Stimulated activated naive CD4-positive, alpha-beta T cell treated with Interleukin-2 at 50 U/mL for 16 hours (primary cell): Measurements from ENCODE around the gene ZC3HAV1L.
"Not testable (repeated sequence)": the region's sequence is repeated elsewhere in the genome, so short reads cannot be mapped to it uniquely, and the experiment has no call there.

Source experiments
- DNase-seq: peaks from one replicate; lab custom pipeline; 2025; lab: John Stamatoyannopoulos, UW

The ZC3HAV1L gene, protein sequence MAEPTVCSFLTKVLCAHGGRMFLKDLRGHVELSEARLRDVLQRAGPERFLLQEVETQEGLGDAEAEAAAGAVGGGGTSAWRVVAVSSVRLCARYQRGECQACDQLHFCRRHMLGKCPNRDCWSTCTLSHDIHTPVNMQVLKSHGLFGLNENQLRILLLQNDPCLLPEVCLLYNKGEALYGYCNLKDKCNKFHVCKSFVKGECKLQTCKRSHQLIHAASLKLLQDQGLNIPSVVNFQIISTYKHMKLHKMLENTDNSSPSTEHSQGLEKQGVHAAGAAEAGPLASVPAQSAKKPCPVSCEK

DNA sequence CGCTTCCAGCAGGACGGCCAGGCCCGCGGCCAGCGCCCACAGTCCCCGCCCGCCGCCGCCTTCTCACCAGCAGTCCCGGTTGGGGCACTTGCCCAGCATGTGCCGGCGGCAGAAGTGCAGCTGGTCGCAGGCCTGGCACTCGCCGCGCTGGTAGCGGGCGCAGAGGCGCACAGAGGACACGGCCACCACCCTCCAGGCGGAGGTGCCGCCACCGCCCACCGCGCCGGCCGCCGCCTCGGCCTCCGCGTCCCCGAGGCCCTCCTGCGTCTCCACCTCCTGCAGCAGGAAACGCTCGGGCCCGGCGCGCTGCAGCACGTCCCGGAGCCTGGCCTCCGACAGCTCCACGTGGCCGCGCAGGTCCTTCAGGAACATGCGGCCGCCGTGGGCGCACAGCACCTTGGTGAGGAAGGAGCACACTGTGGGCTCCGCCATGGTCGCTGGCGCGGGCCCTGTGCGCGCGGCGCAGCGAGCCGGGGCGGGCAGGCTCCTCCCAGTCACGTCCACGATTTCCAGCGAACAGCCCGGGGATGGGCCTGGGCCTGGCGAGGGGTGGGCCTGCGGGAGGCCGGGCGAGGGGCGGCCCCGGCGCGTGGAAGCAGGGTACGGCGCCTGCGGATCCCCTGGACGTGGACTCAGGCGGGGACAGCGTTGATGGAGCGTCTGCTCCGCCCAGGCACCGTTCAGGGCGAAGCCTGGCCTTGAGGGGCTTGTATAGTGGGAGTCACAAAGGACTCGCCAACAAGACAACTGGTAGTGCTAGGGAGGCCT lies at the start of gene ZC3HAV1L:
Gene ZC3HAV1L, minus strand, starts transcription at position 457 of the 768 bp plus-strand sequence. Its CDS starts 25 bp downstream, at position 432.
- DNase-seq: peak; percentile 42

DNA sequence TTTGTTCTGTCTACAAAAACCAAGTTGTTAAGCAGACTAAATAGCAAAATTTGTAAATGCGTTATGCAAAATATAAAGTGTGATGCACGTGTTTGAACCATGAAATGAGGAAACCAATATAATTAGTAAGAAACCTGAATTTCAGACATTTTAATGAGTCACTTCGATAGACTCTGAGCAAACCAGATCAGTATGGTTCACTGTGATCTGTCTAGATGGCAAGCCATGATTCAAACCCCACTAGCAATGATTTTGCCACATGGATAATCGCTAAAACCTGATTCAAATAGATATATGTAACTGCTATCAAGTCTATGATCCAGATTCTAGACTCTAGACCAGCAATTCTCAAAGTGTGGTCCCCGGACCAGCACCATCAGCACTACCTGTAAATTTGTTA lies 48.9 kb upstream of the ZC3HAV1L start:
- no peak for DNase-seq

DNA sequence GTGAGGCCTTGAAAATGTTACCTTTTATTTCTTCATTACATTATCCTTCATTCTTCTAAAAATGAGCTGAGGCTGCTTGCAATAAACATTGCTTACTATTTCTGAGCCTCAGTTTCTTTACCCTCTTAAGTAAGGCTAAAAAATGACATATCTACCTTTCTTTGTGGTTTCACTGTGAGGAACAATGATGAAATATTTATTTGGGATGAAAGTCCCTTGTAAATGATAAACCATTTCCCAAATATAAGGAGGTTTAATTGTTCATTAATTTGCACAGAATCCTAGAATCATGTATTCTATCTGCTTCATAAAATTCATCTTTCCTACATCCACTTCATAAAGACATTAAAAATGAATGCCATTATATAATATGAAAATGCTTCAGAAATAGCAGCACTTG lies 45.7 kb upstream of the ZC3HAV1L start:
- no peak for DNase-seq

DNA sequence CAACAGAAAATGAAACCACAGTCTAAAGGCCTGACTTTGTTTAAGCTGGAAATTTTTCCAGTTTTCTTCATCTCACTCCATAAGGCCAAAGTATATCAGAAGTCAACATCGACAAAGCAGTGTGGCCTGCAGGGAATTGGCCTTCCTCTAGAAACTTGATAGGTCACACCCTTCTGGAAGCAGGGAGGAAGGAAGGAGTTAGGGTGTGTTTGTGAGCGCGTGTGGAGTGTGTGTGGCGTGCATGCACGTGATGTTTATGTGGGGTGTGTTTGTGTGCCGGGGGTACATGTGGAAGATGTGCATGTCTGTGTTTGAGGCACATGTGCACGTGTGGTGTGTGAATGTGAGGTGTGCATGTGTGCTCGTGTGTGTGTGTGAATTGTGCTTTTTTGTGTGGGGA lies 45.1 kb upstream of the ZC3HAV1L start:
- no peak for DNase-seq

DNA sequence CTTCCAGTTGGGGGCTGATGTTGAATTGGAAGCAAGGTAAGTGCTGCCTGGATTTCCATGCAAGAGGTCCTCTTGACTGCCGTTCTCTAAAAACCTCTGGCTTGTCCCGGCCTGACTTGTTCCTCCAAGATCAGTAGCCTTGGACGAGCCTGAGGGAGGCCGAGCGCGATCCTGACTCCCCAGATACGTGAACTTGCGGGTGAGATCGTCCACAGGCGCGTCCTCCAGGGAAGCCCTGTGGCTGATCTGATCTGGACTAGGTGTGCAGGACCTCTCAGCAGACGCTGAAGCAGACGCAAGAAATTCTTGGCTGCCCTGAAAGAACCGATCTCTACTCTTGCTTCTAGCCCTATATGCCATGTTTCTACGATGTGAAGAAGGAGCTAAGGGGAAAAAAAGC lies 44.0 kb upstream of the ZC3HAV1L start:
- DNase-seq: no peak

DNA sequence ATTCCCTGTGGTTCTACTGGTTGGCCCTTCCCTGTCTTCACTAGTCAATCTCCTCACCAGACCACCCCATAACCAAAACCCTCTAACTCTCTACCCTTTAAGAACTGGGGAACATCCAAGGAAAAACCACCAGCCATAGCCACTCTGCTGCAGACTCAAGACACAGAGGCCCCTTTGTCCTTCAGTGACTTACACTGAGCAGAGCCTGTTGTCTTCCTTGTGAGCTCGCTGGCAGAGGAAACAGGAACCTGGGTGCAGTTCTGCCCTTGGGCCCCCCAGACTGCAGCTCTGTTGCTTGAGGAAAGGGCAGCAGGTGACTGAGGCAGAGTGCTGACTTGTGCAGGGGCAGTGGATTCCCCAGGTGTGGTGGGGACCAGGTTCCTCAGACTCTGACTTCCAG lies 43.1 kb upstream of the ZC3HAV1L start:
- no peak for DNase-seq

DNA sequence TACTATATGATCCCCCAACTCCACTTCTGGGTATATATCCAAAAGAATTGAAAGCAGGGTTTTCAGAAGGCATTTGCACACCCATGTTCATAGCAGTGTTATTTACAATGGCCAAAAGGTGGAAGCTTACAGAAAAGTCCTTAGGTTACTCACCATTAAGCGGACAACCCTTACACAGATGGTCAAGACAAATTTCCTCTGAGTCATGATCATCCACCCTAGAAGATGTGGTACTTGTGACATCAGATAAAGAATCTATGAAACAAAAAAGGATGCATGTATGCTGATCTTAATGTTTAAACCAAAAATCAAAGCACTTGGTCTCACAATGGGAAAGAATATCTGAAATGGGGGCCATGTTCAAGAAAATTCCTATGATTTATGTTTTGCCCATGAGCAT lies 42.6 kb upstream of the ZC3HAV1L start:
- DNase-seq: no peak

DNA sequence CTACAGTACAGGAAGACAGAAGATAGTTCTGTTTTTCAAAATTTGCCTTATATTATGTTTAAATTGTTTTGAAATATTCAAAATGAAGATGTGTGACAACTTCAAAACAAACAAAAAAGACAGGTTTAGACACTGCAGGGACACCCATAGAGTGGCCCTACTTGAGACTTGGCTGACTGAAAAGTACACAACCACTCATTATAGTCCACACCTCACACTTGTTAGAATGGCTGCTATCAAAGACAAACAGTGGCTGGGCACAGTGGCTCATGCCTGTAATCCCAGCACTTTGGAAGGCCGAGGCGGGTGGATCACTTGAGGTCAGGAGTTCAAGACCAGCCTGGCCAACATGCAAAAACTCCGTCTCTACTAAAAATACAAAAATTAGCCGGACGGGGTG lies 41.9 kb upstream of the ZC3HAV1L start:
- not testable (repeated sequence) for DNase-seq

DNA sequence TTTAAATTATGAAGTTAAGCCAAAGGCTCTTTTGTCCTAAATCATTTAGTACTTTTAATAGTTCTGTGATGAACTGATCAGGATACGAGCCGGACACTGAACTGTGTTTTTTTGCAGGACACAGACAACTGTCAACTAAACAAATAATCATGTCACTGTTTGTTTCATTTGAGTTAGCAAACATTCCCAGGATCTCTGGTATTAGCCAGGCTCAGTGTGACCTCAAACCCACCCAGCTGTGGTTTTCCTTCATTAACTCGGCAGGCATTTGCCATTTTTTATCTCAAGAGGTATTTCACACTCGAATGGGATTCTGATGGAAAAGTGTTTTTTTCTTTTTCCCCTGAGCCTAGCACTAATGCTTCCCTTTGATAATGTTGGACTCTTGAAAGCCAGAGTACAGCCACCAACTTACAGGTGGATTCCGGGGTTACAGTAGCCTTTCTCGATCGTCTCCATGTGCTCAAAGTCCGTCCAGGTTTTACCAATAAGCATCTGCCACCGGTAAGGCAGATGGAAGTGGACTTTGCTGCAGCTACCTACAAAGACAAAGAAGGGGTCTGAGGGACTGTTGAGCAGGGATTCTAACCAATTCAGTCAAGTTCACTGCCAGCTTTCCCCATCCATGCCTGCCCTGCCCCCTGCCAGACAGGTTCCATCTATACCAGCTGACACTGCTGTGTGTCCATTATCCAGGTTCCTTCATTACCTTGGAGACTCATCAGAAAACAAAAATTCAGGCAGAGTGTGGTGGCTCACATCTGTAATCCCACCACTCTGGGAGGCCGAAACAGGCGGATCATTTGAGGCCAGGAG lies 40.2 kb upstream of the ZC3HAV1L start:
- no peak for DNase-seq

DNA sequence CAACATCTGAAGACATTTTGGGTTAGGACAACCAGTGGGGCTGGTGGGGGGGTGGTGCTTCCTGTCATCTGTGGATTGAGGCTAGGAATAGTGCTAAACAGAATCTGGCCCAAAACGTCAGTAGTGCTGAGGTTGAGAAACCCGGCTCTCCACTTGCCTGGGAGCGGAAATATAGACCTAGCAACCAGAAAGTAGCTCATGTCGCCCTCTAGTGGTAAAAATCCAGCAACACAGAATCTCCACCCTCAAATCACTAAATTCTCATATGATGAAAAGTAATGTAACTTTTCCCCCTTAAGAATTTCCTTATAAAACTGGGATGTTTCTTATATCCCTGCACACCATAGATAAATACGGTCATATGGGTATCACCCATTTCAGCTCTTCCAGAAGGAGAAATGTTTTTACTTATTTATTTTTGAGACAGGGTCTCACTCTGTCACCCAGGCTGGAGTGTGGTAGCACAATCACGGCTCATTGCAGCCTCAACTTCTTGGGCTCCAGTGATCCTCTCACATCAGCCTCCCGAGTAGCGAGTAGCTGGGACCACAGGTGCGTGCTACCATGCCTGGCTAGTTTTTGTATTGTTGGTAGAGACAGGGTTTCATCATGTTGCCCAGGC lies 39.3 kb upstream of the ZC3HAV1L start:
- DNase-seq: peak; percentile 44

DNA sequence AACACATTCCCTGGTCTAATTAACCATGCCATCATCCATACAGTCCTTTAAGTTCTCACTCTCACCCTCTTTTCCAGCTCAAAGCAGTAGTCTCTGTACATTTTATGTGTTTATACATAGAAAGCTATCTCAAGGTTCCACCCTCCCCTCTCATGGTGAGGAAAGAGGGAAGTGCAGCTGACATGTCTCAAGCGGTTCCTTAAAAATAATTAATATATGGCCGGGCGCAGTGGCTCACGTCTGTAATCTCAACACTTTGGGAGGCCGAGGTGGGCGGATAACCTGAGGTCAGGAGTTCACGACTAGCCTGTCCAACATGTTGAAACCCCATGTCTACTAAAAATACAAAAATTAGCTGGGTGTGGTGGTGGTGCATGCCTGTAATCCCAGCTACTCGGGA lies 37.0 kb upstream of the ZC3HAV1L start:
- DNase-seq: no peak

DNA sequence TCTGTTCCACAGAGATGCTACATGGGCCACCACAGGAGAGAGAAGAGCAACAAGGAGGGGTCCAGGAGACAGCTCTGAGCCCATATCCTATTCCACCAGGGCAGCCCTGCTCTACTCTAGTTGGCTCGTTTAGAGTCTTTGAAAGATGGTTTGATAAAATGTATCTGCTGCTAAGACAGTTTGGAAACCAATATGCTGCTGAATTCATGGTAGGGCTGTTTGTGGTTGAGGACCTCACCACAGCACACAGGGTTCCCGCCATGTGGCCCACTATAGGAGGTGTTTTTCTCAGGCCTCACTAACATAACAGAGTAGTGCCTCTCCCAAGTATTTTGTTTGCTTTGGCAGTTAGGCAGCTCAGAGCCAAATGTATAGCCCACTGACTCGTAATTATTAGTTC lies 35.8 kb upstream of the ZC3HAV1L start:
- DNase-seq: no peak

DNA sequence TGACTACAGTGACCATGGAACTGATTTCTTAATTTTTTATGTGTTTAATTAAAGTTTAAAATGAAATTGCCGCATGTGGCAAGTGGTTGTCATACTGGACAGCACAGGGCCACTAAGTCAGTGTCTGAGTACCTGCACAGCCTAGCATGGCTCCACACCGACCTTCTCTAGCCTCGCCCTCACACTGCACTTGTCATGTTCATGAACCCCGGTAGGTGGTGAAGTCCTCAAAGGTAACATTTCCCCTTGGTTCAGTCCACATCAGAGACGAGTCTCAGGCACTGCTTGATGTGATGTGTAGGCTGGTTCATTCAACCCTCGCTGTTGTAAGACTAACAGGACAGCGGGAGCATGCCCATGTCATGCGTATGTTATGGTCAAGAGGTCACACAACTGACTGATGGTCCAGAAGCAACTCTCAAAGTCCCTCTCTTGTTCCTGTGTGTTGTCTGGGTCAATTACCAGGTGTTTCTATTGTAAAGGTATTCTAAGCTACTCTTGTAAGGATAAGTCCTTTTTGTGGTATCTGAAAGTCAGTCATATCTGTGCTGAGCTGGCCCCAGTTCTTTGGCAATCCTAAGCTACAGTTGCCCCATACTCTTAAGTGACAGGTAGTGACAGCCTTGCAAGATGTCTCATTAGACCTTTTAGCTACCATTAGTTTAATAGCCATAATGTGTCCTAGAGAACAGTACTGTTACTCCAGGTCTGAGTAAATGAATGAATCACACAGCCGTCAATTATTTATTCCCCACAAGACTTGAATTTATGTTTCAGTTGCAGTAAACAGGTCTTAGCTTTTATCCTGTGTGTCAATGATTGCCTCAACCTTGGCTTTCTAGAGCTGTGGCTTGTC lies 32.9 kb upstream of the ZC3HAV1L start:
- no peak for DNase-seq

DNA sequence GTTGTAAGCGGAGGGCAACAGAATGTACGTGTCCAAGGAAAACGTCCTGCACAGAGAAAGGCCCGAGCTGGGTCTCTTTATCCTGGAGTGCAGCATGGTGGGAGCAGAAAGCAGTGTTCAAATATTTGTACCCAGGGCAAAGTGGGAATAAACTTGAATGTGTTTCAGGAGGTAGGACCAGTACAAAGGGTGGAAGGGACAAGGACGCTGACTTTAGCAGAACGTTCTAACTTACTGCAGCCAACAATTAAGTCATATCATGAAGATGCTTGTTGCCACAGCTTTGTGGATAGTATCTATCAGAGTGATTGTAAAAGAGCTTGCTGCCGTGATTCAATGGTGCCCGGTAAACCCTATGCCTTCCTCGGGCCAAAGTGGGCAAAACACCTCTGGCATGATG lies 30.5 kb upstream of the ZC3HAV1L start:
- no peak for DNase-seq

DNA sequence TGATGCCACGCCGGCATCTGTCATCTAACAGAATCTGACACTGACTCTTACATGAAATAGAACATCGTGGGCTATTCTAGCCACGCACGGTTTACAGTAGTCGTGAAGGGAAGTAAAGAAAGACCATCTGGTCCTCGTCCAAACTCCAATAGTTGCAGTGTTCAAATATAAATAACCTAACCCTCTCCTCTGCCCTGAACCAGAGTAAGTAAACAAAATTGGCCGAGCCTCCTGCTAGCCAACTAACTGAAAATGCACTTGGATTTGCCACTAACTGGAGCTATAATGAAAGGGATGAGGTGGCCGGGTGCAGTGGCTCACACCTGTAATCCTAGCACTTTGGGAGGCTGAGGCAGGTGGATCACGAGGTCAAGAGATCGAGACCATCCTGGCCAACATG lies 29.5 kb upstream of the ZC3HAV1L start:
- DNase-seq: no peak

DNA sequence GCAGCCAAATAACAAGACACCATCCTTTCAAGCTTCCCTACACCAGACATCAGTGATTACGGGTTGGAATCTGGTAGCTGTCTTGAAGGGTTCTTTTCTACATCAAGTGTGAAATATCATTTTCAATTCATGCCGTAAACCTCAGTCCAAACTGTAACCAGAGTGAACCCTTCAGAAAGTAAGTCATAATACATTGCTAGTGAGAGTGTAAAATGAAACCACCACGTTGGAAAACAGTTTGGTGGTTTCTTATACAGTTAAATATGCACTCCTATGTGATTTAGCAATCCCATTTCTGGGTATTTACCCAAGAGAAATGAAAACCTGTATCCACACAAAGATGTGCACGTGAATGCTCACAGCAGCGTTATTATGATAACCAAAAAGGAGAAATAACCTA lies 25.6 kb upstream of the ZC3HAV1L start:
- DNase-seq: no peak

DNA sequence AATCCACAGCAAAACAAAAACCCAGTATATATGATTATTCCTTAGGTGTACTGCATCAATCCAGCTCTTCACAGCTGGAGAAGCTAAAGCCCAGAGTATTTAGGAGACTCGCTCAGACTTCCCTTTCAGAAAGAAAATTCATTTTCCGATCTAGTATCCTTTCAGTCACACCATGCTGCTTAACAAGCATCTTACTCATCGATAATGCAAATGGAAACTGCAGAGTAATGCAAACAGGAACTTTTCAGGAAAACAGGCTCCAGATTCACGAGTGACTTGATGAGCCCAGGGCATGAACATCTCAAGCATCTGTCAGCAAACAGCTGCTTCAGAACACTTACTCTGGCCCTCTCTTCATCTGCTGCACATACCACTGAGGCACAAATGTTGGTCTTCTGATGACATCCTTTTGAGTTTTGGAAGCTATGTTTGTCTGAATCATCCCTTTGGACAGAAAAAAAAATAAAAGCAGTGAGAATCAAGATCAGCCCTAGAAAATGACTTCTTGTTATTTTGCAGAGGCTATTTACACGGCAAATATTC lies 24.9 kb upstream of the ZC3HAV1L start:
- no peak for DNase-seq

DNA sequence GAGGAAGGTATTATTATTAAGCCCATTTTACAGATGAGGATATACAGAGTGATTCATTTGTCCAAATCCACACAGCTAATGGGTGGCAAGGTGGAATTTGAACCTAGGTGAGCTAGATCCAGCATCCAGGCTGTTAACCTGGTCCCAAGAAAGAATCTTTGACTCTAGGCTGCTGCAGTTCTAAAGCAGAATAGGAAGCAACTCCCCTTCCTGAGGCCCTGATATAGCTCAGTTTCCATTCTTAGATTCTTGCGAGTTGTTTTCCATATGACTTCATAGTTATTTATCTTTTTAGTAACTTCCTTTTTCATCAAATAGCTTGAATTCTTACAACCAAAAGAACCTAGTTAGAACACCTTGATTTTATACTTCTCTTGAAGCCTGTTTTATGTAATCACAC lies 24.1 kb upstream of the ZC3HAV1L start:
- DNase-seq: no peak

DNA sequence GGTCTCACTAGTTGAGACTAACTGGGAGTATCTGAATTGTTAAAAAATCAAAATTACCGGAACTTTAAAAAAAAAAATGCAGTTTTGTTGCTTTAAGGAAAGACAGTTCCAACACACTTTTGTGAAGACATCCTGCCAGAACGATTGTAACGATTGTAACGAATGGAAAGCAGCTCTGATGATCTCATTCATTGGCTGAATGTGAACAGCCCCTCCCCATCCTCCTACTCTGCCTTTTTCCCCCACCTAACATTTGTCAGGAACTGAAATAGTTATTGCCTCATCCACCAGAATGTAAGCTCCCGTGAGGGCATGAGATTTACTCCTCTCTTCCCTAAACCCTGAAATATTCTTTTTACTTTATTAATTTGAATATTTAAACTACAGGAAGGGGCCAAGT lies 23.1 kb upstream of the ZC3HAV1L start:
- no peak for DNase-seq

DNA sequence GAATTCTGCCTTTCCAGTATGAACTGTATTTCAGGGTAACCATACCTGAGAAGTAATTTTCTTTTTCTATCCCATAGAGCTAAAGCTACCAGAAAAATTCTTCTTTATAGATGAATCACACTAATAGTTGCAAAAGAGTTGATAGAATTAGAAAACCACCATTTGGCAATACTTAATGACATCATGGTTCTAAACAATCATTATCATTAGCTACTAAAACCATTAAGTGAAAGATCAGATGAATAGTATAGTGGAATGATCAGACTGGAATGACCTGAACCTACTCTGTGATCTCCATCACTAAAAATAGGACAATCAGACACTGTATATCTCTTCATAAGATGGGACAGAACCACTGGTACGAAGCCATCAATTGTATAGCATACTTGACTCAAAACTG lies 19.8 kb upstream of the ZC3HAV1L start:
- DNase-seq: no peak

DNA sequence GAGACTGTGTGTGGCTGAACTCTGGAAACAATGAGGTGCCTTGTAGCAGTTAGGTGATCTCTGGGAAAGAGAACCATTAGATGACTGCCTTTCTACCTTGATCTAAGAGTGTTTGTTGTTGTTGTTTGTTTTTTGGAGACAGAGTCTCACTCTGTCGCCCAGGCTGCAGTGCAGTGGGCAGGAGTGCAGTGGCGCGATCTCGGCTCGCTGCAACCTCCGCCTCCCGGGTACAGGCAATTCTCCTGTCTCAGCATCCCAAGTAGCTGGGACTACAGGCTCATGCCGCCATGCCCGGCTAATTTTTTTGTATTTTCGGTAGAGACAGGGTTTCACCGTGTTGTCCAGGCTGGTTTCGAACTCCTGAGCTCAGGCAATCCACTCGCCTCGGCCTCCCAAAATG lies 18.8 kb upstream of the ZC3HAV1L start:
- DNase-seq: not testable (repeated sequence)
